ENCODE data around the gene PGAM2. TPM values are rescaled to one million over a fixed set of nuclear protein-coding genes. Genes with fewer than 3 reads are reported as not detected.

PGAM2 gene
- total and polyA plus RNA-seq, 2 of the 4 experiments (the other 2 are of a cell fraction) = not detected

DNA sequence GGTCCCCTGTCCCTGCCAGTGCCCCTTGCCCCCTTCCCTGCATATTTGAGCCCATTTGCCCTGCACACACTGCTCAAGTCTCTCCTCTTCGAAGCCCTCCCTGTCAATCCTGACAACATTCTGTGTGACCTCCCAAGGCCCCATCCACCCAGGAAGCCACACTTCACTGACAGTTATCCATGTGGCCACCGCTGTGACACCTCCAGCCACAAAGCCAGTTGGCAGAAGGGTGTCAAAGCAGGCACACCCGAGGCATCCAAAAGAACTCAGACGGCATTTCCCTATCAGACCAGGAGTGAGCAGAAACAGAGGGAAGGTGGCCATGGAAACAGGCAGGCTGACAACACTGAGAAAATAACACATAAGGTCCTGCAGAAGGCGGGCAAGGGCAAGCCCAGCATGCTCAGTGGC is 12.3 kb upstream of the PGAM2 start:
- Histone ChIP-seq H3K9me1 (ENCODE audit: insufficient read depth, low read length) (peaks cover 7% of the 10 kb centered on the region), H3K4me2 (ENCODE audit: low read depth, low read length) (no peak overlapping the region), H4K5ac (ENCODE audit: low read depth, low read length) (no peak overlapping the region), H2BK120ac (ENCODE audit: low read depth, low read length) (no peak overlapping the region), H3K36me3 (ENCODE audit: control insufficient read depth, insufficient read depth, low read length) (peaks cover 58% of the 10 kb centered on the region), H3K14ac (replicated peaks; ENCODE audit: low read depth, low read length) (no peak overlapping the region), H3K4ac (ENCODE audit: low read depth, low read length) (no peak overlapping the region), H3K9me3 (ENCODE audit: control insufficient read depth, insufficient read depth, low read length) (no peaks in the 10 kb centered on the region), H2BK5ac (ENCODE audit: low read depth, low read length, poor library complexity, severe bottlenecking) (no peak overlapping the region), H3K27ac (ENCODE audit: insufficient read depth, low read length) (no peak overlapping the region), H3K4me1 (ENCODE audit: control insufficient read depth, insufficient read depth, low read length) (peaks cover 4% of the 10 kb centered on the region), H3K23ac (ENCODE audit: low read depth, low read length) (no peak overlapping the region), H2AK9ac (replicated peaks; ENCODE audit: low read depth, low read length, poor library complexity) (no peak overlapping the region), H3K79me1 (ENCODE audit: low read depth in 1 of 2, low read length in 2 of 2) (peaks cover 7 to 31% of the 10 kb centered on the region in 2 experiments; a peak in 3 of 4 replicates), H3K9ac (ENCODE audit: low read depth, low read length) (no peak overlapping the region), H4K8ac (ENCODE audit: low read depth in 2 of 2, low read length in 2 of 2) (no peak overlapping the region), H4K91ac (ENCODE audit: insufficient read depth, low read depth, low read length) (no peak overlapping the region), H2AFZ (replicated peaks; ENCODE audit: low read length, poor library complexity) (no peak overlapping the region), H3K27me3 (ENCODE audit: control insufficient read depth, insufficient read depth, low read length) (no peaks in the 10 kb centered on the region), H3K56ac (ENCODE audit: extremely low read depth, insufficient read depth, low read length) (no peak overlapping the region), H2BK15ac (ENCODE audit: low read depth, low read length) (no peak overlapping the region), H3K4me3 (ENCODE audit: insufficient read depth, low read depth, low read length) (no peak overlapping the region), H4K20me1 (ENCODE audit: insufficient read depth, low read length) (no peaks in the 10 kb centered on the region; the same call in 1 of the 2 replicates), H2BK20ac (ENCODE audit: low read depth, low read length) (no peak overlapping the region), H2AK5ac (ENCODE audit: low read depth, low read length) (no peak overlapping the region), H3K18ac (ENCODE audit: low read depth, low read length) (no peak overlapping the region)
- POLR2A ChIA-PET (ENCODE audit: unreplicated experiment) = no interaction called here
- BruUV-seq (replicated peaks) = no TSS peak
- ATAC-seq (ENCODE audit: low read depth) (no peak), DNase-seq (no peak)
- dilution Hi-C loops (cut with HindIII; ENCODE audit: low sequenced_read_pairs, unreplicated experiment) (no loop called here), intact Hi-C loops (cut with micrococcal nuclease) (no loop called here), in situ Hi-C loops (cut with MboI; ENCODE audit: low sequenced_read_pairs) (no loop called here)
- CTCF ChIA-PET = no interaction called here
- WGBS, 2 experiments (ENCODE audit: extremely low coverage in 2 of 2, insufficient read length in 1 of 2) = 67% methylated on average over 1 of the region's 5 CpGs; no CpG with 5 or more reads in 1 of the 2 experiments
- TF ChIP-seq BHLHE40 (IDR thresholded peaks at IDR 0.05; ENCODE audit: low read depth, low read length) (no peak), RFX5 (IDR thresholded peaks at IDR 0.05; ENCODE audit: low read depth, low read length) (no peak), CHD1 (IDR thresholded peaks at IDR 0.05; ENCODE audit: low read depth, low read length) (no peak), FOS (IDR thresholded peaks at IDR 0.05; ENCODE audit: low read depth, low read length) (no peak), SMC3 (IDR thresholded peaks at IDR 0.05; ENCODE audit: low read depth, low read length) (no peak), MAFK (IDR thresholded peaks at IDR 0.05; ENCODE audit: low read depth, low read length) (no peak), CEBPB (IDR thresholded peaks at IDR 0.05; ENCODE audit: low read depth, low read length) (no peak), RAD21 (IDR thresholded peaks at IDR 0.05; ENCODE audit: low read length) (no peak), POLR2A (IDR thresholded peaks at IDR 0.05; ENCODE audit: low read depth, low read length) (no peak), MAZ (IDR thresholded peaks at IDR 0.05; ENCODE audit: borderline replicate concordance, low read depth, low read length) (no peak), NFE2L2 (IDR thresholded peaks at IDR 0.05; ENCODE audit: low read depth, low read length) (no peak), MXI1 (IDR thresholded peaks at IDR 0.05; ENCODE audit: borderline replicate concordance, low read depth, low read length) (no peak)
- TF ChIP-seq, protein P1, sequence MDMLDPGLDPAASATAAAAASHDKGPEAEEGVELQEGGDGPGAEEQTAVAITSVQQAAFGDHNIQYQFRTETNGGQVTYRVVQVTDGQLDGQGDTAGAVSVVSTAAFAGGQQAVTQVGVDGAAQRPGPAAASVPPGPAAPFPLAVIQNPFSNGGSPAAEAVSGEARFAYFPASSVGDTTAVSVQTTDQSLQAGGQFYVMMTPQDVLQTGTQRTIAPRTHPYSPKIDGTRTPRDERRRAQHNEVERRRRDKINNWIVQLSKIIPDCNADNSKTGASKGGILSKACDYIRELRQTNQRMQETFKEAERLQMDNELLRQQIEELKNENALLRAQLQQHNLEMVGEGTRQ (IDR thresholded peaks at IDR 0.05; ENCODE audit: low read depth, low read length) = no peak
- TF ChIP-seq, protein P2, sequence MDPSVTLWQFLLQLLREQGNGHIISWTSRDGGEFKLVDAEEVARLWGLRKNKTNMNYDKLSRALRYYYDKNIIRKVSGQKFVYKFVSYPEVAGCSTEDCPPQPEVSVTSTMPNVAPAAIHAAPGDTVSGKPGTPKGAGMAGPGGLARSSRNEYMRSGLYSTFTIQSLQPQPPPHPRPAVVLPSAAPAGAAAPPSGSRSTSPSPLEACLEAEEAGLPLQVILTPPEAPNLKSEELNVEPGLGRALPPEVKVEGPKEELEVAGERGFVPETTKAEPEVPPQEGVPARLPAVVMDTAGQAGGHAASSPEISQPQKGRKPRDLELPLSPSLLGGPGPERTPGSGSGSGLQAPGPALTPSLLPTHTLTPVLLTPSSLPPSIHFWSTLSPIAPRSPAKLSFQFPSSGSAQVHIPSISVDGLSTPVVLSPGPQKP (IDR thresholded peaks at IDR 0.05; ENCODE audit: borderline replicate concordance, low read depth, low read length) = no peak
- TF ChIP-seq, protein P3, sequence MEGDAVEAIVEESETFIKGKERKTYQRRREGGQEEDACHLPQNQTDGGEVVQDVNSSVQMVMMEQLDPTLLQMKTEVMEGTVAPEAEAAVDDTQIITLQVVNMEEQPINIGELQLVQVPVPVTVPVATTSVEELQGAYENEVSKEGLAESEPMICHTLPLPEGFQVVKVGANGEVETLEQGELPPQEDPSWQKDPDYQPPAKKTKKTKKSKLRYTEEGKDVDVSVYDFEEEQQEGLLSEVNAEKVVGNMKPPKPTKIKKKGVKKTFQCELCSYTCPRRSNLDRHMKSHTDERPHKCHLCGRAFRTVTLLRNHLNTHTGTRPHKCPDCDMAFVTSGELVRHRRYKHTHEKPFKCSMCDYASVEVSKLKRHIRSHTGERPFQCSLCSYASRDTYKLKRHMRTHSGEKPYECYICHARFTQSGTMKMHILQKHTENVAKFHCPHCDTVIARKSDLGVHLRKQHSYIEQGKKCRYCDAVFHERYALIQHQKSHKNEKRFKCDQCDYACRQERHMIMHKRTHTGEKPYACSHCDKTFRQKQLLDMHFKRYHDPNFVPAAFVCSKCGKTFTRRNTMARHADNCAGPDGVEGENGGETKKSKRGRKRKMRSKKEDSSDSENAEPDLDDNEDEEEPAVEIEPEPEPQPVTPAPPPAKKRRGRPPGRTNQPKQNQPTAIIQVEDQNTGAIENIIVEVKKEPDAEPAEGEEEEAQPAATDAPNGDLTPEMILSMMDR (conservative IDR thresholded peaks at IDR 0.05; ENCODE audit: low read depth, low read length) = no peak
